ENCODE measurements around the gene ARL14EP. TPM values are rescaled to one million over a fixed set of nuclear protein-coding genes. Genes with fewer than 3 reads are reported as not detected.

ARL14EP gene
- total RNA-seq, 1 donor from 2014 or later = 25.4 TPM

DNA sequence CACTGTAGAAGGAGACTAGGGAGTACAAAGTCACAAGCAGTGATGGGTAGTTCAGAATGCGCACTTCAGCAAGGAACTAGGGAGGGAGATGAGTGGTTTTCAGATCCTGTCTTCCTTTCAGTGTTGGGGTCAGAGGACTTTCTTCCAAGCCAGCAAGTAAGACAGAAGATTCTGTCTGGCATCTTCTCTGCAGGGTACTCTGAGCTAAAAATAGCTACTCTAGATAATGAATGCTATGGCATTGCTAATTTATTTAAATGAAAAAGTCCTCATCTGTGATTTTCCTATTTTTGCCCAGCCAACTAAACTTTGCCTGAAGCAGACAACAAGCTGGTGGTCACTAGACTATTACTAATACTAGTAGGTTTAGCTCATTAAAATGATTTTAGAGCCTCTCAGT is 18.3 kb upstream of the ARL14EP start:
- Histone ChIP-seq H3K79me2 (ENCODE audit: insufficient read depth, low read length) (no peaks in the 10 kb centered on the region), H3K9ac (ENCODE audit: low read length) (no peak overlapping the region), H3K9me3 (ENCODE audit: insufficient read depth, low read depth, low read length) (no peaks in the 10 kb centered on the region), H3K27me3 (ENCODE audit: insufficient read depth, low read length) (no peaks in the 10 kb centered on the region), H4K20me1 (ENCODE audit: insufficient read depth, low read length) (no peaks in the 10 kb centered on the region), H3K4me2 (ENCODE audit: low read length) (no peak overlapping the region), H3K4me1 (ENCODE audit: insufficient read depth, low read length) (no peaks in the 10 kb centered on the region), H2AFZ (ENCODE audit: low read depth, low read length) (no peak overlapping the region), H3K4me3 (ENCODE audit: insufficient read depth, low read depth, low read length) (no peak overlapping the region), H3K36me3 (ENCODE audit: insufficient read depth, low read length) (no peaks in the 10 kb centered on the region), H3K27ac (ENCODE audit: low read depth, low read length) (no peak overlapping the region)
- no peaks in the 10 kb centered on the region for H3K27me3 Mint-ChIP-seq (ENCODE audit: low read depth, unreplicated experiment)
- TF ChIP-seq EZH2 (IDR thresholded peaks at IDR 0.05; ENCODE audit: insufficient read depth, low read length) = no peak
- TF ChIP-seq, protein P1, sequence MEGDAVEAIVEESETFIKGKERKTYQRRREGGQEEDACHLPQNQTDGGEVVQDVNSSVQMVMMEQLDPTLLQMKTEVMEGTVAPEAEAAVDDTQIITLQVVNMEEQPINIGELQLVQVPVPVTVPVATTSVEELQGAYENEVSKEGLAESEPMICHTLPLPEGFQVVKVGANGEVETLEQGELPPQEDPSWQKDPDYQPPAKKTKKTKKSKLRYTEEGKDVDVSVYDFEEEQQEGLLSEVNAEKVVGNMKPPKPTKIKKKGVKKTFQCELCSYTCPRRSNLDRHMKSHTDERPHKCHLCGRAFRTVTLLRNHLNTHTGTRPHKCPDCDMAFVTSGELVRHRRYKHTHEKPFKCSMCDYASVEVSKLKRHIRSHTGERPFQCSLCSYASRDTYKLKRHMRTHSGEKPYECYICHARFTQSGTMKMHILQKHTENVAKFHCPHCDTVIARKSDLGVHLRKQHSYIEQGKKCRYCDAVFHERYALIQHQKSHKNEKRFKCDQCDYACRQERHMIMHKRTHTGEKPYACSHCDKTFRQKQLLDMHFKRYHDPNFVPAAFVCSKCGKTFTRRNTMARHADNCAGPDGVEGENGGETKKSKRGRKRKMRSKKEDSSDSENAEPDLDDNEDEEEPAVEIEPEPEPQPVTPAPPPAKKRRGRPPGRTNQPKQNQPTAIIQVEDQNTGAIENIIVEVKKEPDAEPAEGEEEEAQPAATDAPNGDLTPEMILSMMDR (IDR thresholded peaks at IDR 0.05; ENCODE audit: insufficient read depth, low read depth, low read length) = no peak
- H3K27ac Mint-ChIP-seq (ENCODE audit: unreplicated experiment) = no peak overlapping the region
- no peaks in the 10 kb centered on the region for H3K36me3 Mint-ChIP-seq (ENCODE audit: low read depth, unreplicated experiment)
- DNase-seq (ENCODE audit: low read depth) (no peak), FAIRE-seq (no peak)
- no peaks in the 10 kb centered on the region for H3K4me1 Mint-ChIP-seq (ENCODE audit: low read depth, unreplicated experiment)
- H3K9me3 Mint-ChIP-seq (ENCODE audit: unreplicated experiment) = peaks cover 4% of the 10 kb centered on the region
- no peak overlapping the region for H3K4me3 Mint-ChIP-seq (ENCODE audit: unreplicated experiment)

DNA sequence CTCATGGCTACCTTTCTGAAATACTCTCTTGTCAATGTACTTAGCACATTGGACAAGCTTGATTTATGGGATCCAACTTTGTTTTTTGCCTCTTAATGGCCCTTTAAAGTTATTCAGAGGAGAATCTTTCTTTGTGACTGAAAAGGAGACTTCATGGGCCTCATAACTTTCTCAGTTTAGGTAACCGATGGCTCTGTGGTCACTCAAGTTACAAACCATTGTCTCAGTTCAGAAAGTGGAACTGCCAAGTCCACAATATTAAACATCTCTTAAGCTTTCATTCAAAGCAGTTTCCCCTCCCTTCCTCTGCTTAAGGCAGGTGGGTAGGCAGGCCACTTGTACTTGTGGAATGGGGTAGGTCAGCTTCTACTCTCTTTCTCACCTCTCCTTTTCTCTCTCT is 12.3 kb upstream of the ARL14EP start:
- Histone ChIP-seq H3K4me1 (ENCODE audit: insufficient read depth, low read length) (no peaks in the 10 kb centered on the region), H2AFZ (ENCODE audit: low read depth, low read length) (no peak overlapping the region), H3K4me3 (ENCODE audit: insufficient read depth, low read depth, low read length) (no peak overlapping the region), H3K27me3 (ENCODE audit: insufficient read depth, low read length) (no peaks in the 10 kb centered on the region), H3K79me2 (ENCODE audit: insufficient read depth, low read length) (no peaks in the 10 kb centered on the region), H3K9me3 (ENCODE audit: insufficient read depth, low read depth, low read length) (no peaks in the 10 kb centered on the region), H4K20me1 (ENCODE audit: insufficient read depth, low read length) (no peaks in the 10 kb centered on the region), H3K36me3 (ENCODE audit: insufficient read depth, low read length) (no peaks in the 10 kb centered on the region), H3K27ac (ENCODE audit: low read depth, low read length) (no peak overlapping the region), H3K4me2 (ENCODE audit: low read length) (no peak overlapping the region), H3K9ac (ENCODE audit: low read length) (no peak overlapping the region)
- H3K36me3 Mint-ChIP-seq (ENCODE audit: low read depth, unreplicated experiment) = no peaks in the 10 kb centered on the region
- TF ChIP-seq EZH2 (IDR thresholded peaks at IDR 0.05; ENCODE audit: insufficient read depth, low read length) = no peak
- TF ChIP-seq, protein P1 (IDR thresholded peaks at IDR 0.05; ENCODE audit: insufficient read depth, low read depth, low read length) = no peak
- H3K27me3 Mint-ChIP-seq (ENCODE audit: low read depth, unreplicated experiment) = no peaks in the 10 kb centered on the region
- H3K27ac Mint-ChIP-seq (ENCODE audit: unreplicated experiment) = no peak overlapping the region
- H3K9me3 Mint-ChIP-seq (ENCODE audit: unreplicated experiment) = peaks cover 1% of the 10 kb centered on the region
- no peak overlapping the region for H3K4me3 Mint-ChIP-seq (ENCODE audit: unreplicated experiment)
- peaks cover 11% of the 10 kb centered on the region for H3K4me1 Mint-ChIP-seq (ENCODE audit: low read depth, unreplicated experiment)
- DNase-seq (ENCODE audit: low read depth) (no peak), FAIRE-seq (no peak)

DNA sequence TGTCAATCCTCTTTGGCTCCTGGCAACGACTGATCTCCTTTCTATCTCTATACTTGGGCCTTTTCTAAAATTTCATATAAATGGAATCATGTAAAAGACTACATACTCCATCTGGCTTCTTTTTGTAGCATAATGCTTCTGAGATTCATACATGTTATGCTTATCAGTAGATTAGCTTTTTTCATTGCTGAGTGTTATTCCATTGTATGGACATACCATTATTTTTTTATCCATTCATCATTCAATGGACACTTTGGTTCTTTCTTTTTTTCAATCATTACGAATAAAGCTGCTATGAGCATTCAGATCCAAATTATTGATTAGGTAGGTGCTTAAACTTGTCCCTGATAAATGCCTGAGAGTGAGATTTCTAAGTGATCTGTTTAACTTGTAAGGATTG is 11.7 kb upstream of the ARL14EP start:
- Mint-ChIP-seq H3K9me3 (ENCODE audit: unreplicated experiment) (no peaks in the 10 kb centered on the region), H3K4me3 (ENCODE audit: unreplicated experiment) (no peak overlapping the region), H3K36me3 (ENCODE audit: low read depth, unreplicated experiment) (no peaks in the 10 kb centered on the region), H3K27me3 (ENCODE audit: low read depth, unreplicated experiment) (no peaks in the 10 kb centered on the region), H3K4me1 (ENCODE audit: low read depth, unreplicated experiment) (peaks cover 11% of the 10 kb centered on the region), H3K27ac (ENCODE audit: unreplicated experiment) (no peak overlapping the region)
- Histone ChIP-seq H2AFZ (ENCODE audit: low read depth, low read length) (no peak overlapping the region), H3K4me3 (ENCODE audit: insufficient read depth, low read depth, low read length) (no peak overlapping the region), H3K9me3 (ENCODE audit: insufficient read depth, low read depth, low read length) (no peaks in the 10 kb centered on the region), H3K27ac (ENCODE audit: low read depth, low read length) (no peak overlapping the region), H3K4me1 (ENCODE audit: insufficient read depth, low read length) (no peaks in the 10 kb centered on the region), H3K79me2 (ENCODE audit: insufficient read depth, low read length) (no peaks in the 10 kb centered on the region), H3K27me3 (ENCODE audit: insufficient read depth, low read length) (no peaks in the 10 kb centered on the region), H3K36me3 (ENCODE audit: insufficient read depth, low read length) (no peaks in the 10 kb centered on the region), H4K20me1 (ENCODE audit: insufficient read depth, low read length) (no peaks in the 10 kb centered on the region), H3K4me2 (ENCODE audit: low read length) (no peak overlapping the region), H3K9ac (ENCODE audit: low read length) (no peak overlapping the region)
- TF ChIP-seq EZH2 (IDR thresholded peaks at IDR 0.05; ENCODE audit: insufficient read depth, low read length) = no peak
- TF ChIP-seq, protein P1 (IDR thresholded peaks at IDR 0.05; ENCODE audit: insufficient read depth, low read depth, low read length) = no peak
- FAIRE-seq (no peak), DNase-seq (ENCODE audit: low read depth) (no peak)
